GM04503 (cell line): ENCODE data around the gene ABCB8.

Experiments
- DNase-seq: peaks from one replicate; pipeline ENCODE4 v3.0.0-alpha.2; 2012; ENCODE audit warnings: low read depth

The ABCB8 gene

DNA sequence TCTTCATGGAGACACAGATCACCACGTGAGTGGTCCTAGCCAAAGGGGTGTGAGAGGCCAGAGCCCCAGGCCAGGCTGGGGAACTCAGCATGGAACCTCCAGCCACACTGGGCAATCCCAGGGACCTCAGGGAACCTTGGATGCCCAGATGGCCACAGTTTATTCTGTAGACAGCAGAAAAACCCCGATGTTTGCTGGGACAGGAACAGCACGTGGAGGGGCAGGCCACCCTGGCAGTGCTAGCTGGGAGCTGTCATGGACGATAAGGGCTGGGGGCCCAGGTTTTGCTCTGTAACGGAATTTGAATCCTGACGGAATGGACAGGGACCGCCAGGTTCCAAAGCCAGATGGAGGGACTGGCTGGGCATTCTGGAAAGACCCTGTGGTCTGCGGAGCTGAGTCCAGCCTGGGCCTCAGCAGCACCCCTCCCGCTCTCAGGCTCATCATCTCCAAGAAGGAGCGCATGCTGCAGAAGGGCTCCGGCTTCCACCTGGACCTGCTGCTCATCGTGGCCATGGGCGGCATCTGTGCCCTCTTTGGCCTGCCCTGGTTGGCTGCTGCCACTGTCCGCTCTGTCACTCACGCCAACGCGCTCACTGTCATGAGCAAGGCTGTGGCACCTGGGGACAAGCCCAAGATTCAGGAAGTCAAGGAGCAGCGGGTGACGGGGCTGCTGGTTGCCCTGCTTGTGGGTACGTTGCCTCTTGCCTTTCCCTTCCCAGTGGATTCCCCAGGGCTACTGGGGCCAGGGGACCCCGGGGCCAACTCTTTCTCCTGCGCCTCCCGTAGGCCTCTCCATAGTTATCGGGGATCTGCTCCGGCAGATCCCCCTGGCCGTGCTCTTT is 46.8 kb downstream of the ABCB8 start:
- no peak for DNase-seq

DNA sequence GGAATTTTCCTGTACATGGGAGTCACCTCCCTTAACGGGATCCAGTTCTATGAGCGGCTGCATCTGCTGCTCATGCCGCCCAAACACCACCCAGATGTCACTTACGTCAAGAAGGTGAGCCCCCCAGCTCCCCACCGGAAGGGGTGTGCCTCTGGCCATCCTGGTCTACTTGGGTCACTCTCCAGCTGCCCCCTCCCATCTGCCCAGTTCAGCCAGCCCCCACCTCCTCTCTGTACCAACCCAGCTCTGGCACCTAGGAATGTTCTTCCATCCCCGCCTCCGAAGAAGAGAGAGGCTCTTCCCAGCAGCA is 47.4 kb downstream of the ABCB8 start:
- no peak for DNase-seq

DNA sequence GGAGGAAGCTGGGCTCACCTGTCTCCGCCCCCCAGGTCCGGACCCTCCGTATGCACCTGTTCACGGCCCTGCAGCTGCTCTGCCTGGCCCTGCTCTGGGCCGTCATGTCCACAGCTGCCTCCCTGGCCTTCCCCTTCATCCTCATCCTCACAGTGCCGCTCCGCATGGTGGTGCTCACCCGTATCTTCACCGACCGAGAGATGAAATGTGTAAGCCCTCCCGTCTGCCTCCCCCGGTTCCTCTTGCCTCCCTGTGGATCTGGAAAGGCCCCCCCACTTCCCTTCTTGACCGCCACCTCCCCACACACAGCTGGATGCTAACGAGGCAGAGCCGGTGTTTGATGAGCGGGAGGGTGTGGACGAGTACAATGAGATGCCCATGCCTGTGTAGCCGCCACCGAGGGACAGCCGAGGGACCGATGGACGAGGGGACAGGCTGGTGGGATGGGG is 47.8 kb downstream of the ABCB8 start:
- no peak for DNase-seq

DNA sequence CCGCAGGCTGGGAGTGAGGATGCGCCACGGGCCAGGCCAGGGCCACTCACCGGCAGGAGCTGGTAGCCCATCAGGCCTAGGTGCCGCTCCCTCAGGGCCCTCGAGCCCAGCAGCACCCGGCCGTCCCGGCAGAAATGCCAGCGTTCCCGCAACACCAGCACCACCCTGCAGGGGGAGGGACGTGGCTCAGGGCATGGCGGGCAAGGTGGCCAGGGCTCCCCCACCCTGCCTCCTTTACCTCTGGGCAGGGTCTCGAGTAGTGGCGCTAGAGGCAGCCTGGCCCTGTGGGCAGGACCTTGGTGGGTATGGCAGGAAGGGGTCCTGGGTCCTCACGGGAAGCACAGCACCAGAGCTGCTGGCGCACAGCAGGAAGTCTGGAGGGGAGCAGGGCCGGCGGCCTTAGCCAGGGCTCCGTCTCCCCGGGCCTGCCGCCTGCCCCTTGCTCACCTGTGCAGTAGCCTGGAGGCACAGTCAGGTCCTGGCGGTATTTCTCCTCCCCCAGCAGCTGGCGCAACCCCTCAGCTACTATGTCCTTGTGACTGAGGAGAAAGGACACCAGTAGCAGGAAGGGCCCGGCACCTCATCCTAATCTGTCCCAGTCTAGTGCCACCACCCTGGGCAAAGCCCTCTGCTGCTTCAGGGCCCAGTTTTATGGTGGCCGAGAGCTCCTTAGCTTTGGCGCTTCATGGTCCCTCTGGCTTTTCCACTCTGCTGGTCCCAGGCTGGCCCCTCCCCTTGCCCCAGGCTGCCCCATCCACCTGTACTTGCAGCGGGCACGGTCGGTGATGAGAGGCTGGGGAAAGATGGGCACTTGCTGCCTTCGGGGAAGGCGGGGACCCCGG is 48.8 kb downstream of the ABCB8 start:
- DNase-seq = no peak

DNA sequence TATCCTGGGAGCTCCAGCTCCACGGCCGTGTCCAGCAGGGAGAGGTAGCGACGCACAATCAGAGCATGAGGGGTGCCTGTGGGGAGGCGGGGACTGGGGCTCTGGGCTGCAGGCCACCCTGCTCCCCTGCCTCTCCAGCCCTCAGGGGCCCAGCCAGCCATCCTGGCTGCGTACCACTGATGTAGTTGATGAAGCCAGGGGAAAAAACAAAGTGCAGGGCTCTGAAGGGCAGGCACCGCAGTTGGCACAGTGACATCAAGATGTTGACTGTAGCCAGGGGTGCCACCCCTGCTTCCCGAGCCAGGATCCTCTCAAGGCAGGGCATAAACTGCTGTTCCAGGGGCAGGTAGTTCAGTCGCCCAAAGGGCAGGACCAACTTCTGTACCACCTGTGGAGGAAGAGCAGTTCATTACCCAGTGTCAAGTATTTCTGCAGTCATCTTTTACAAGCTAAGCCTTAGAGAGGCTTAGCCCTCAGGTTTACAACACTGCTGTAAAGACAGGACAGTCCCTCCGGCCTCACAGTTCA is 49.5 kb downstream of the ABCB8 start:
- DNase-seq = no peak

DNA sequence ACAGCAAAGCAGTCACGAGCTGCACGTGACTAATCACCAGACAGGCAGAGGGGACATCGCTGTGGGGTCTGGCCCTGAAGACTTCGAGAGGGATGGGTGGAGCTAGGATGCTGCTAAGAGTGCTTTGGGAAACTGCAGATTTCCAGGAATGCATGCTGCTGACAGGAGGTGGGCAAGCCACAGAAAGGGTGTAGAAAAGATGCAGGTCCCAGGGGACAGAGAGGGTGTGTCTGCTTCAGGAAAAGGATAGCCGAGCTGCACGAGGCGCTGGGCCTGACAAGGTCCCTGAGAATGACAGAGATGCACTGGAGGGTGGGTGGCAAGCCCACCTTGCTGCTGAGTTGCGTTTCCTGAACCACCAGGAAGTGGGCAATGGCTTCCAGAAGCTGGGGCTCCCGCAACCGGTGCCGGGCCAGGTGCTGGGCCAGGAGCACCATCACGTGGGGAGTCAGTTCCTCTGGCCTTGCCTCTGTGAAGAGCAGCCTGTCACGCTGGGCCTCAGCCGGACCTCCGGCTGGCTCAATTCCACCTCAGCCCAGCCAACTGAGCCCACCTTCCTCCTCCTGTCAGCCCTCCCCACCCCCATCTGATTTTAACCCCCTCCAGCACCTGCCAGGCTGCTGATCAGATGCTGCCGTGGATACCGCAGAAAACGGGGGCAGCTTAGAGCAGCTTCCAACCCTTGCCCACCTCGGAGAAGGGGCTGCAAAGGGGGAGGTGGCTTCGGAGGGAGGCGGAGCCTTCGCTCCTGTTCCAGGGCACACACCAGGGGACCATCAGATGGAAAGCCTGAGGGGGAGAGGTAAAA is 50.2 kb downstream of the ABCB8 start:
- DNase-seq = no peak

DNA sequence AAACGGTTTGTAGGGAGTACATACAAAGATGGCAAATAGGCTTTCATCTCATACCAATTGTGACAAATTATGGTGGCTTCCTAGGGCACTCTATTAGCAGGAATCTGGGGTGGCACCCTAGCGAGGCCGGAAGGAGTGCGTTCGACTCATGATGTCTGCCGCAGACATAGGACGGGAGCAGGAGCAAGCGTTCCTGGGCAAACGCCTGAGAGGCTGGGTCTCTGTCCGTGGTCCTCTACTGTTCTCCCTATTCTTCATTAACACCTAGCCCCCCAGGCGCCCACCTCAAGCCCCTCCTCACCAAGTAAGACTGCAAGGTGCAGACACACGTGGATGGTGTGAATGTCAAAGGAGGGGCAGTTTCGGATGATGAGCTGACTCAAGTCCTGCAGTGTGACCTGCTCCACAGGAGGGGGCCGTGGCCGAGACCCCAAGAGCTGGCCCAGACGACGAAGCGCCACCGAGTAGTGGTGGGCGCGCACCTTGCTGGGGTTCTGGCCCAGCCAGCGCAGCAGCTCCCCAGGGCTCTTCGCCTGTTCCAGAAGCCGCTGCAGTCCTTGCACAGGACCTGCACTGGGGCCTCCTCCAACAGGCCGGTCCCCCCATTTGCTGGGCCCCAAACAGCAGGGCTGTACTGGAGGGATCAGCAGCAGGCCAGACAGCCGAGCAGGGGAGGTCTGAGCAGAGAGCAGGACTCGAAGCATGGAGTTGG is 51.1 kb downstream of the ABCB8 start:
- DNase-seq = no peak

DNA sequence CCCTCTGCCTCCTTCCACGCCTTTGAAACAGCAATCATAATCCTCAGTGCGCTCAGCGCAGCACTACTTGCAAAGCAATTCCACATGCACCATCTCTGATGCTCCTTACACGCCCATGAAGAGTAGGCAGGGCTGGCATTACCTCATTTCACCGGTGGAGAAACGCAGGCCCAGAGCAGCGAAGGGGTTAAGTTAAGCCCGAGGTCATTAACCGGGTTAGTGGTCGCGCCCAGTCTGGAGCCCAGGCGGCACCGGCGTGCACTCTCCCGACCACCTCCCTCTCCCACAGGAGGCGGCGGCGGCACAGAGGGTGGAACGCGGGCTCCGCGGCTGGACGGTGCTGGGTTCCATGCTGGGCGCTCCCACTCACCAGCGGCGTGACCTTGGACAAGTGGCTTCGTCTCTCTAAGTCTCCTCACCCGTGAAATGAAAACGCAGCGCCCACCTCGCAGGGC is 51.8 kb downstream of the ABCB8 start:
- no peak for DNase-seq

DNA sequence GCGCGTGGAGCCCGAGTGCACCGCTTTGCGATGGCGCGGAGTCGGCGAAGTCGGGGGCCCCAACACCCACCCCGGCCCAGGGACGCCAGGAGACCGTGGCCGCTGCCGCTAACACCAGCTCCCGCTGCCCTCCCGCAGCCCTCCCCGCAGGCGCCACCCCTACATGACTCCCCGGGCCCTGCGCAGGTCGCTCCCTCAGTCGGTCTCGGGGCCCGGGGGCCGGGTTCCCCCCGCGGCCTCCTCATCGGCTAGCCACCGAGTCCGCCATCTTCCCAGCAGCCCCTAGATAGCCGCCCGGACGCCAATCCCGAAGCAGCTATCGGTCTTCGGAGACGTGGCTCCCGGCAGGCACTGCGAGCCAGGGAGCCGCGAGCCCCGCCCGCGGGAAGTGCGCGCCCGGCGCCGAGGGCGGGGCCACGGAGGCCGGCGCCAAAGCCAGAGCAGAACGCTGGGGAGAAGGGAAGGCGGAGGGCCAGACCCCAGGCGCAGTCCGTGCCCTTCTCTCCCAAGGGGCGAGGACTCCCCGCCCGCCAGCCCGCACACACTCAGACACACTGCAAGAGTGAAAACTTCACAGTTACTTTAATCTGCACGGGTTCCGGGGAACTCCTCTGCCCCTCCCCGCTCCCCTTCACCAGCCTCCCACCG is 52.4 kb downstream of the ABCB8 start, which contains the start of gene FASTK:
Gene FASTK, minus strand, starts transcription at position 288 of the 648 bp plus-strand sequence. Its CDS starts 43 bp downstream, at position 245.
- DNase-seq = peak; percentile 56

DNA sequence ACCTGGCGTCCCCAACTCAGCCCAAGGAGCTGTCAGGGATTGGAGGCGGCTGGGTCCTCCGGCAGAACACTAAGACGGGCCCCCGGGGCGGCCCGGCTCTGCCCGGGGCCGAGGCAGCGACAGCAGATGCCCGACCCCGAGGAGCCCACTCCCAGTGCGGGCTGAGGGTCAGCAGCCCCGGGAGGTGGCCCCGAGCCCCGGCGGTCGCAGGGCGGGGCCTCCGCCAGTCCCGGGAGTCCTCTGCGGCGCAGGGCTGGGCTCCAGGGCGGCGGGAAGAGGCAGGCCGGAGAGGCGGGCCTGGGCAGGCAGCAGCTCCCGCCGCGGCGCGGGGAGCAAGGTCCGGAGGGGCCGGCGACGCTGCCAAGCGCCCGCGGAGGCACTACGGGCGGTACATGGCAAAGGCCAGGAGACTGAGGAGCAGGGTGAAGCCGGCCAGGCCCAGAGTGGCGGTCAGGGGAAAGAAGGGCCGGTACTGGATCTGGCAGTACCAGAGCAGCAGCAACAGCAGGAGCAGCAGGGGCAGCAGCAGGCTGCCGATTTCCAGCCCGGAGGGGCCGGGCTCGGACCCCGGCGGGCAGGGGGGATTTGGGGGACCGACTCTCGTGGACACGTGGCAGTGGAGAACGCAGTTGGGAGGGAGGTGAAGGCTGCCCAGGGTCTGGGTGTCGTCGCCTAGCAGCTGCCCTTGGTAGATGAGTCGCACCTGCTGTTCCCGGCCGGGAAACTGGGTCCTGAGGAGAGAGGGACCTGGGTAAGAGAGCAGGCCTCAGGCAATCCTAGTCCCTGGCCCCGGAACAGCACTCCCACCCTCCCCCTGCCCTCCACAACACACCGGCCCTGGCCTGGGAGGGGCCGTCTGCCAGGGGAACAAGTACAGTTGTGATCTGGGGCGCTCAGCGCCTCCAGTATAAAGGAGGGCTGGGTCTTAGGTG is 53.2 kb downstream of the ABCB8 start:
- no peak for DNase-seq

DNA sequence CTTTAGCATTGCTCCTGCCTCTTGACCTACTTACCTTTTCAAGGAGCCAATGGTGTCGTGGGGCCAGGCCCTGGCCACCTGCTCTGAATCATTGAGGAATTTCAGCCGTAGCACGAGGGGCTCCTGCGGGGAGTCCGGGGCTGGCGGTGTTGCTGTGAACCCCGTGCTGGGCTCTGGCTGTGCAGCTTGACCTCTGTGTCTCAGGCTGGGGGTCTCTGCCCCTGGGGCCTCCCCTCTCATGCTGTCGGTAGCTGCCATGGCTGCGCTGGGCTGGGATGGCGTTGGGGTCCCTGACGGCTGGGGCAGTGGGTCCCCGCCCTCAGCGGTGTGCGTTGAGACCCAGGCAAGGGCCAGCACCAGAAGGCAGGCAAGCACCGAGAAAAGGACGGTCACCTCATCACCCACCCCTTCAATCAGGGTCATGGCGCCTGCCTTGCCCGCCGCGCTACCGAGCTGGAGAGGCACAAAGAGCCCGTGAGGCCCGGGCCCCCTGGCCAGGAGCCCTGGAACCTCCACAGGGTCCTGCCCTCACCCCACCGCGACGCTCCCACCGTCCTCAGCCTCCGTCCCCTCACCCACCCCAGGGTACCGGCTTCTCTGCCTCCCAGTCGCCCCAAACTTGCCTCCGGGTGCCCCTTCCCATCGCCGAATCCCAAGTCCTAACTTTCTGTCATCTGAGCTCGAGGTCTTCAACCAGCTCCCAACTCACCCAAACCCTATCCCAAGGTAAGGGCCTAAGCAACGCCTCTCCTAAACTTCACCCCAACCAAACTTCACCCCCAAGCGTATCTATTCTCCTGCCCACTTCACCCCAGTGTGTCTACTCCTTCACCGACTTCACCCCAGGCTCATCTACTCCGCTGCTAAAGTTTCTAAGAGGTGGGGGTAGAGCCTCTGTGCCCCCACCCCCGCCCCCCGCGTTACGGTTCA is 54.2 kb downstream of the ABCB8 start:
- no peak for DNase-seq

DNA sequence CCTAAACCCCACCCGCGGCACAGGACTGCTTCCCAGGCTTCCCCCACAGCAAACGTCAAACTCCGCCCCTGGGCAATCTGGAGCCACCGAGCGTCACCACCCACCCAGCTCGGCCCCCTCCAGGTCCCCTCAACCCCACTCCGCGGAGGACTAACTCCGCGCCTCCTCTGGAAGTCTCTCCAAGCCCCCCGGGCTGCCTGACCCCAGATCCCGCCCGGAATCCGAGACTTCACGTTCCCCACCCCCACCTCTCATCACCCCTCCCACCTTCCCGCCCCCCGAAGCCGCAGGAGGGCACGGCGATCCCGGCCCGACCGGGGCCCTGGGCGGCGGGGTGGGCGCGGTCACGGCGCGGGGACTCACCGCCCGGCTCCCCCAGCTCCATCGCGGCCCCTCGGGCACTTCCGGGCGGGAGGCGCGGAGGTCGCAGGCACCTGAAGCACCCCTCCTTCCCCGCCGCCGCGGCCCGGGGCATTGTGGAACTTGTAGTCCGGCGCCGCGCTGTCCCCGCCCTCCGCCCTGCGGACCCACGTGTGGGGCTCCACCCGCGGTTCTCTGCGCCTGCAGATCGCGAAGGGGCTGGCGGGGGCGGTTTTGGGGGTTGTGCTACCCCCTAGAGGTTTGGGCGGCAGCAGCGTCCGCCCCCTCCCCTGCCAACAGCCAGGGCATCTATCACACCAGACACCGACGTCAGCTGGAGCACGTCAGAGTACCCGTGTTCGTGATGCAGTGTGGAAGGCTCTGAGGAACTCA is 55.0 kb downstream of the ABCB8 start, which contains the start of gene TMUB1:
Gene TMUB1, minus strand, starts transcription at position 423 of the 753 bp plus-strand sequence. CDS start 930 bp downstream, outside the sequence.
- DNase-seq = no peak

DNA sequence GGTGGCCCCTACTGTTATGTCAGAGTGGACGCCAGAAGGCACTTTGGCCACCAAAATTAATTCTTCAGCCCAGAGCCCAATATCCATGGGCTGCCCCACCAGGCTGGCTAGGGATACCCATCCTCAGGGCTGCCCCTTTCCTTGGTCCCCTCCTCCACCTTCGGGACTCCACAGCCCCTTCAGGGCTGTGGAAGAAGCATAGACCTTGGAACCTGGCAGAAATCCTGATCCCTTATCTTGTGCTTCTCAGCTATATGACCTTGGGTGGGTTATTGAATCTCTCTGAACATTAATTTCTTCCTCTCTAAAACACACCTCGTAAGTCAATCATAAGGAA is 55.5 kb downstream of the ABCB8 start:
- no peak for DNase-seq

DNA sequence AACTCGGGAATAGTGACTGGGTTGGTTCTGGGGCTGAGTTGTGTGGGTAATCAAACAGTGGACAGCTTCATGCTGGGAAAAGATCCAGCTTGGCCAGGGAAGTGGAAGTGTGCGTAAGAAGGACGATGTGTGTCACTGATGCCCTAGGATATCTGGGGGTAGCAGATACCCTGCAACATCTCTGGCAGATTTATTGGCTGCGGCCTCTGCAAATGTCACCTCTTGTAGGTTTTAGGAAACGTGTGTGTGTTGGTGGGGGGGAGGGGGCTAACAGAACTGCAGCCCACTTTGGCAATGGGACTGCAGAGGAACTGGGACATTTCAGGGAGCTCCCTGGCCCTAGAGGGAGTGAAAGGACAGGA is 57.1 kb downstream of the ABCB8 start:
- DNase-seq = no peak

DNA sequence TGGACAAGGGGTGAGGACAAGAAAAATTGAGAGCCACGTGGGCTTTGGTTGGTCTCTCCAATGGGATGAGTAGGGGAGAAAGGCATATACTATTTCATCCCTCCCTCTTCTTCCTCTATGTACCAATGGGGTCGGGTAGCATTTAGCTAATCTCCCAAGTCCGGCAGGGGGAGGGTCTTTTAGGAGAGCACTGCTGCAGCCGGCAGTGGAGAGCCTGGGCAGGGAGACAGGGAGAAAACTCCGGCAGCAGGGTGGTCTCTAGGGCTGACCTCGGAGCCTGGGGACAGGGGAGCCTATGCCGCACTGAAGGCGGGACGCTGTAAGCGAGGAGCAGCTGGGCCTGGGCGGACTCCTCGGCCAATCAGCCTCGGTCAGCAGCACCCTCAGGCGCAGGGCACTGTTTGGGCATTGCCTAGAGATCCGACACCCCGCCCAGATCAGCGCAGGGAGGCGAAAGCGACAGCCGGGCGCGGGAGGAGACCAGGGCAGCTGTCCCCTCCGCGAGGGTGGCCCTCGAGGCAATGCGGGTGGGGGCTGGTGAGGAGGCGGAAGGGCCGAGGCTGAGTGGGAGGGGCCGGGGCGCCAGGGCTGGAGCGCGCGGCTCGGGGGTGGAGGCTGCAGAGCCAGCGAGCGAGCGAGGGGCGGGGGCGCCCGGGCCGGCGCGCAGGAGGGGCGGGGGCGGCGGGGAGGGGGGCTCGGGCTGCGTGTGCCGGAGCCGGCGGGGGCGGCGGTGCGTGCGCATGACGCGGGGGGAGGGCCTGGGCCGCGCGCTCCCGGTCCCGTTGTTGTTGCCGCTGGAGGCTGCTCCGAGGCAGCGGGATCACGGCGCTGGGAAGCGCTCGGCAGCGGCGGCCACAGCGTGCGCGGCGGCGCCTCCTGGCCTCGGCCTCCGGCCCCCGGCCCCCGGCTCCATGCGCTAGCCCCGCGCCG is 57.7 kb downstream of the ABCB8 start, which contains the start of gene AGAP3:
Gene AGAP3, plus strand, starts transcription at position 785 of the 930 bp plus-strand sequence. CDS start 267 bp downstream, outside the sequence.
- no peak for DNase-seq

DNA sequence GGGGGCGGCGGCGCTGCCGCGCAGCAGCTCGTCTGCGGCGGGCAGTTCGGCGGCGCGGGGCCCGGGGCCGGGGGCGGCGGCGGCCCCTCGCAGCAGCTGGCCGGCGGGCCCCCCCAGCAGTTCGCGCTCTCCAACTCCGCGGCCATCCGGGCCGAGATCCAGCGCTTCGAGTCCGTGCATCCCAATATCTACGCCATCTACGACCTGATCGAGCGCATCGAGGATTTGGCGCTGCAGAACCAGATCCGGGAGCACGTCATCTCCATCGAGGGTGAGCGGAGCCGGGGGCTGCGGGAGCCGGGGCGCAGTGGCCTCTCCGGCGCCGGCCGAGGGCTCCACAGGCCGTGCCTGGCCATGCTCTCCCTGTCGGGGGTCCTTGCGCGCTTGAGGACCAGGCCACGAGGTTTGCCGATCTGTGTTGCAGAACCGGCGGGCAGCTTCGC is 58.6 kb downstream of the ABCB8 start:
- DNase-seq = no peak
